Measurements from ENCODE around the gene ARHGAP40.
A peak's percentile ranks its signal among the peaks of the same experiment; 100 is the strongest.

Gene ARHGAP40

DNA sequence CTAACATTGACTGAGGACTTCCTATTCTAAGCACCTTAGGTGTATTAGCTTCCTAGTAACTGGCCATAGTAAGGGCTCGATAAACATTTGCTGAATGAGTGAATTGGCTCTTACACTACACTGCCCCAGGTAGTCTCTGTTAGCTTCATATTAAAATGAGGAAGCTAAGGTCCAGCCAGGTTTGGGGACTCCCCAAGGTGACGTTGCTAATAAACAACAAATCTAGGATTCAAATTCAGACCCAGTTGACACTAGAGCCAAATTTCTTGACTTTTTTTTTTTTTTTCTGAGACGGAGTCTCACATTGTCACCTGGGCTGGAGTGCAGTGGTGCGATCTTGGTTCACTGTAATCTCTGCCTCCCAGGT is 16.2 kb downstream of the ARHGAP40 start:
- no peak for DNase-seq (ENCODE audit: low spot score)

DNA sequence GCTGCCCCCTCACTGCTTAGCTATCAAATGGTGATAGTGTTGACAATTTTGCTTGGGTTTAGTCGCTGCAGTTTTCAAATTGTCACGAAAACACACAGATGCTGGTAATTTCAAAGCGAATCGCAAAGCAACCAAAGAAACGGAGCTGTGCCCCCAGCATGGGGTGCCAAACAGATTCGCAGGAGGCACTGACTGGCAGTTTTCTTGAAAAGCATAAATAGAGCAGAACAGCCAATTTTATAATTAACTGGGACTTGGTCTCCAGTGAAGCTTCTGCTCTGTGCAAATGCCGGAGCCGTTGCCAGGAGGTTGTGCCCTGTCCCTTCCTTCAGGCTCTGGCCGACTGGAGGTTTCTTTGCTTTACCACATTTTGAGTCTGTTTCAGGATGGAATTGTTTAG is 18.8 kb downstream of the ARHGAP40 start:
- DNase-seq (ENCODE audit: low spot score): no peak

DNA sequence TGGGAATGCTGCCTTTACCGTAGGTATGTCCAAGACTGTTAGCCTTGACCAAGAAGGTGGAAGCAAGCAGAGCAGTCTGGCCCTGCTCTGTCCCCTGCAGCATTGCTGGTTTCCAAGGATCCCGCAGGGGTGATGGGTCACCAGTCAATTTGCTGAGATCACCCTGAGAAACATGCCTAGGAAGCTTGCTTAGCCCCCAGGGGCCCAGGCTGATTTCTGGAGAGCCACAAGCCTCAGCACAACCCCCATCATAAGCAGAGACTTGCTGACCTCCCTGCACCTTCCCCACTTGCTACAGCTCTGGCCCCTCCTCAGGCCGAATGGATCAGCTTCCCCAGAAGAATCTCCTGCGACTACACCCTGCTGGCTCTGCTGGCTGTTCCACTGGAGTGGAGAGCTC is 21.5 kb downstream of the ARHGAP40 start:
- no peak for DNase-seq (ENCODE audit: low spot score)

DNA sequence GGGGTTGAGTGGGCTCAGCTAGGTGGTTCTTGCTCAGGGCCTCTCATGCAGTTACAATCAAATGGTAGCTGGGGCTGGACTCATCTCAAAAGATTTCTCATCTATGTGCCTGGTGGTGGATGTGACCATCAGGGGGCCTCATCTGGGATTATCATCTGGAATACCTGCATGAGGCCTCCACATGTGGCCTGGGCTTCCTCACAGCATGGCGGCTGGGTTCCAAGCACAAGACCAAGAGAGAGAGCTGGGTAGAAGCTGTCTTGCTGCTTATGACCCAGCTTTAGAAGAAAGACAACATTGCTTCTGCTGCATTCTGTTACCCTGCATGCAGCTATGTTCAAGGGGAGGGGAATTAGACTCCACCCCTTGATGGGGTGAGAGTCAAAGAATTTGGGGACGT is 22.5 kb downstream of the ARHGAP40 start:
- DNase-seq (ENCODE audit: low spot score): no peak

DNA sequence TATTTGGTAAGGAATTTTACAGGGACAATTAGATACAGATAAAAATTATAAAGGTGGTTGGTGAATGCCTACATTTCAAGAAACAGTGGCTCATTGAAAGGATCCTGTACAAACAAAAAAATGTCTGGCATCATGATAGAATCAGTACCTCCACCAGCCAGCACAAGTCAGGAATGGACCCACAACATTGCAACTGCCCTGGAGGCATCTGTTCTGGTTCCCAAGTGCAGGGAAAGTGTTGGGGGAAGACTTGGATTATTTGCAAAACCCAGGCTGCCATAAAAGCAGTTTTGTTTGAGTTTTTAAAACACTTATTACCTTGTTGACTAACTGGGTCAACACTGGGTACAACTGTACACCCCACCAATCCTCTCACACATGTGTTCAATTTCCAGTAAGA is 24.3 kb downstream of the ARHGAP40 start:
- no peak for DNase-seq (ENCODE audit: low spot score)

DNA sequence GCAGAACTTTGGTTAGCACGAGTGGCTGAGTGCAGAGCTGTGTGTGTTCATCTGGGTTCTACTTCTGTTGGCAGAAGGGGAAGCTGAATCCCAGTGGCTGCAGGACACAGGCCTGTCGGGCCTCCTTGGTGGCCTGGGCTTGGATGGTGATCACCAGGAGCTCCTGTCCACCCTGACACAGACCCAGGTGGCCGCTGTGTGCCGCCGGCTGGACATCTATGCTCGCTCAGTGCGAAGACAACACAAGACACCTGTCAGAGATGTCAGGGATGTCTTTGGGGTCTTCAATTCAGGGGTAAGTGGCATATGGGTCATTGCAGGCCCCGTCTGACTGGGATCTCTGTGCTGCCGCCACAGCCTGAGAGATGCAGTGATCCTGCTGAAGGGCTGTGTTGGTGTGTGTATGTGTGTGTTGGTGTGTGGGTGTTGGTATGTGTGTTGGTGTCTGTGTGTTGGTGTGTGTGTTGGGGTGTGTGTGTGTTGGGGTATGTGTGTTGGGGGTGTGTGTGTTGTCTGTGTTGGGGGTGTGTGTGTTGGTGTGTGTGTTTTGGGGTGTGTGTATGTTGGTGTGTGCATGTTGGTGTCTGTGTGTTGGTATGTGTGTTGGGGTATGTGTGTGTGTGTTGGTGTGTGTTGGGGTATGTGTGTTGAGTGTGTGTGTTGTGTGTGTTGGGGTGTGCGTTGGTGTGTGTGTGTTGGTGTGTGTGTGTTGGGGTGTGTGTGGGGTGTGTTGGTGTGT is 25.5 kb downstream of the ARHGAP40 start:
- DNase-seq (ENCODE audit: low spot score): no peak

DNA sequence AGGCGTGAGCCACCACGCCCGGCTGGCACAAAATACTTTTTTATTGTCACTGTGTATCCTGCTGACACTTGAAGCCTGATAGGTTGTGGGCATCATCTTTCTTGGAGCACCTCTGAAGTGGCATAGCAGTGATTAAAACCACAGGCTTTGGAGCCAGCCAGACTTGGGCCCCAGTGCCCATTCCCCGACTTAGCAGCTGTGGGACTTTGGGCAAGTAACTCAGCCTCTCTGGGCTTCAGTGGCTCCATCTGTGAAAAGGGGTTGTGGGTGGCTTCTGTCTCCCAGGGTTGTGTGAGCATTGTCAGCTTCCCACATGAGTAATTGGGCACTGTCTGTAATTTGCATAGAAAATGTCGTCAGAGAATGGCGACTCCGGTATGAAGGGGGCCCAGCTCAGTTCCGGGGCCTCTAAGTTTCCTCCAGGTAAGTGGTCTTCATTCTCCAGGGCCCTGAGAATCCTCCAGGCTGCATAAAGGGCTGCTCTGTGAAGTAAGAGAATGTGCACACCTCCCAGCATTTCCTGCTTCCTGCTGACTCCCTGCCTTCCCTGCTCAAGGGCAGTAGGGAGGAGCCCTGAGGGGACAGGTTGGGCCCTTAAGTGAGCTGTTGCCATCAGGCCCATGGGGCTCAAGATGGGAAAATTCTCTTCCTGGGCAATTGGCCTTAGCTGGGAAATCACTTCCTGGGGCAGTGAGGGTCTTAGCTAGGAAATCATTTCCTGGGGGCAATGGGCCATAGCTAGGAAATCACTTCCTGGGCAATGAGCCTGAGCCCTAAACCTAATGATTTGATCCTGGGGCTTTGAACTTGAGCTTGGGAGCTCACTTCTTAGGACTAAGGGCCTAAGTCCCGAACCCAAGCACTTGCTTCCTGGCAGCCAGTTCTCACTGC is 27.2 kb downstream of the ARHGAP40 start:
- no peak for DNase-seq (ENCODE audit: low spot score)

DNA sequence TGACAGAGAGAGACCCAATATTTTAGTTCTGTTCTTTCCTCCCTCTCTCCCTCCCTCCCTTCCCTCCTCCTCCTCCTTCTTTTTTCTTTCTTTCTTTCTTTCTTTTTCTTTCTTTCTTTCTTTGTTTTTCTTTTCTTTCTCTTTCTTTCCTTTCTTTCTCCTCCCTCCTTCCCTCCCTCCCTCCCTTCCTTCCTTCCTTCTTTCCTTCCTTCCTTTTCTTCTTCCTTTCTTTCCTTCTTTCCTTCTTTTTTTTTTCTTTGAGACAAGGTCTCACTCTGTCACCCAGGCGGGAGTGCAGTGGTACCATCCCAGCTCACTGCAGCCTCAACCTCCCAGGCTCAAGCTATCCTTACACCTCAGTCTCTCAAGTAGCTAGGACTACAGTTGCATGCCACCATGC is 28.4 kb downstream of the ARHGAP40 start:
- DNase-seq (ENCODE audit: low spot score): no peak

DNA sequence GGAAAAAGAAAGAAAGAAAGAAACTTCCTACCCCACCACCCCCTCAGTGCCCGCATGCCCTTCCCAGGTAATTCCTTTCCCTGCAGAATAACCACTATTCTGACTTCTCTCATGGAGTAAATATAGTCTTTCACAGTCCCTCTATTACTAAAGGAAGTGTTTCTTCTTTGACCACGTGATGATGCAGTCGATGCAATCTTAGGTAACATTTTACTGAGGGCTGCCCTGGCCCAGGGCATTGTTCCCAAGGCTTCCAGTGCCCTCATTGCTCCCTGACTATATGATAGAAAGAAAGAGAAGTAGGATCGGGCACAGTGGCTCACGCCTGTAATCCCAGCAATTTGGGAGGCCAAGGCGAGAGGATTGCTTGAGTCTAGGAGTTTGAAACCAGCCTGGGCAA is 29.1 kb downstream of the ARHGAP40 start:
- DNase-seq (ENCODE audit: low spot score): no peak

DNA sequence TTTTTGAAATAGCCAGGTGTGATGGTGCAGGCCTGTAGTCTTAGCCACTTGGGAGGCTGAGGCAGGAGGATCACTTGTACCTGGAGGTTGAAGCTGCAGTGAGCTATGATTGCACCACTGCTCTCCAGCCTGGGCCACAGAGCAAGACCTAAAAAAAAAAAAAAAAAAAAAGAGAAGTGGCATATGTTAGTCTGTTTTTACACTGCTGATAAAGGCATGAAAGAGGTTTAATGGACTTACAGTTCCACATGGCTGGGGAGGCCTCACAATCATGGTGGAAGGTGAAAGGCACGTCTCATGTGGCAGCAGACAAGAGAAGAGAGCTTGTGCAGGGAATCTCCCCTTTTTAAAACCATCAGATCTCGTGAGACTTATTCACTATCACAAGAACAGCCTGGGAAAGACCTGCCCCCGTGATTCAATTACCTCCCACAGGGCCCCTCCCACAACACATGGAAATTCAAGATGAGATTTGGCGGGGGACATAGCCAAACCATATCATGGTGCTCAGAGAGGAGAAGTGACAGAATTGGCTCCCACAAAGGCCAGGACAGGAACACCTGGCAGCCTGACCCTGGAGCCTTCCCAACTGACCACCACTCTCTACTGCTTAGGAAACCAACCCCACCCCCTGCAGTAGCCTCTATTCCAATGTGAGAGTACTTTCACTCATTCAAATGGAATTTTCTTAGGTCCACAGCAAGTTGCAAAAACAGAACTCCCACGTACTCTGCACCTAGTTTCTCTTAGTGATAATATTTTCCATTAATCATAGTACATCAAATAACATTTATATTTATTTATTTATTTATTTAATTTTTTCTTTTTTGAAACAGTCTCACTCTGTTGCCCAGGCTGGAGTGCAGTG is 29.8 kb downstream of the ARHGAP40 start:
- DNase-seq (ENCODE audit: low spot score): no peak

DNA sequence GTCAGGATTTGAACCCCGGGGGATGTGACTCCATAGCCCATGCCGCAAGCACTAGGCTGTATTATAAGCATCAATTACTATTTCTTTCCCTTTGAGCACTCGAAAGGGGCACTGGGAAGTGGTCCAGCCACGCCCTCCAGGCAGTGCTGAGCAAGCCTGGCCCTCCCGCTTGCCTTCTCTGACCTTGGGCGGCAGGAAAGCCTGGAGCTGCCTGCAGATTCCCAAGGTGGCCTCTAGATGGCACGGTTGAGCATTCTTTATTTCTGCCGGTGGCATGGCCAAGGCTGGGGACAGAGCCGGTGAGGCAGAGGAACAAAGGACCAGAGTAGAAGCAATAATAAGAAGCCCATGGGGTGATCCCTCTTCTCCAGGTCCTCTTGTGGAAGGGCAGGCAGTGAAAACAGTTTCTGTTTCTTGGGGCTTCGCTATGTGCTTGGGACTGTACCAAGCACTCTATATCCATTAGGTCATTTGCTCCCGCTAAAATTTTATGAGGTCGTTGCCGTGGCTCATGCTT is 32.0 kb downstream of the ARHGAP40 start:
- DNase-seq (ENCODE audit: low spot score): peak; percentile 14

DNA sequence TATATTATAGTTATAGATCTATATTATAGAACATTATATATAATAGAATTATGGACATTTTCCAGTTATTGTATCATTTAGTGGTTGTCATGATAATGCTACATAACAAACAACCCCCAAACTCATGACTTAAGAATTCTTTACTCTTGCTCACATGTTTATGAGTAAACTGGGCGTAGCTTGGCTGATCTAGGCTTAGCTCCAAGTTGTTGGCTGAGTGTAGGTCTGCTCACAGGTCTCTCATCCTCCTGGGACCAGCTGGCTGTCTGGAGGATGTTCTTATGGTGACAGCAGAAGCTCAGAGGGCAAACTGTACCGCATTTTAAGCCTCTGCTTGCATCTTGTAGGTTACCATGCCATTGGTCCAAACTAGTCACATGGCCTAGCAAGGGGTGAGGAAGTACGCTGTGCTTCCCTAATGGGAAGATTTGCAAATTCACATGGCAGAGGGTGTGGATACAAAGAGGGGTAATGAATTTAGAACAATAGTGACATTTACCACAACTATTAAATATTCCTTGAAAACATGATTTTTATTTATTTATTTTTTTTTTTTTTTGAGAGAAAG is 34.2 kb downstream of the ARHGAP40 start:
- DNase-seq (ENCODE audit: low spot score): no peak

DNA sequence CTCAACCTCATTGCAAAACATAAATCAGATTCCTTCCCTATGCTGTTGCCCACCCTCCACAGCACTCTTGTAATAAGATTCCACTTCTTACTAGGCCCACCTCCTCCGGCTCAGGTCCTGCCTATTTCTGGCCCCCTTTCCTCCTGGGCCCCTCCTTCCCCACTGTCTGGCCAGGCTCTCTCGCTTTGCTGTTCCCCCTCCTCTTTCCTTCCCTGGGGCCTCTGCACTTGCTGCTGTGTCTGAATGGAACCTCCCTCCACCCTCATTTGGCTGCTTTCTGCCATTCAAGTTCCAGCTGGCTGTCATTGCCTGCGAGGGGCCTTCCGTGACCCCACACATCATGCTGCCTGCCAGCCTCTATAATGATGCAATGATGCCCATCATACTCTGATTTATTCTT is 38.9 kb downstream of the ARHGAP40 start:
- no peak for DNase-seq (ENCODE audit: low spot score)

DNA sequence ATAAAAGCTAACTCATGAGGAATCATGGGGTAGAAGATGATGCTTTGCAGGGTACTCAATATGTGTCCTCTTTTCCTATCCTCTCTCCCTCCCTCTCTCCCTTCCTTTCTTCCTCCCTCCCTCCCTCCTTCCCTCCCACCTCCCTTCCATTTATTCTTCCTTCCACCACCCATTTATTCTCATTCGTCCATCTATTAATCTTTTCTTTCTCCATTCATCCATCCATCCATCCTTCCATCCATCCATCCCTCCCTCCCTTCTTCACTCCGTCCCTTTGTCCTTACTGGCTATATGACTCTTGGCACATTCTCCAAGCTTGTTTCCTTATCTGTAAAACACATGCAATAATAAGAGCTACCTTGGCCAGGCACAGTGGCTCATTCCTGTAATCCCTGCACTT is 40.9 kb downstream of the ARHGAP40 start:
- no peak for DNase-seq (ENCODE audit: low spot score)

DNA sequence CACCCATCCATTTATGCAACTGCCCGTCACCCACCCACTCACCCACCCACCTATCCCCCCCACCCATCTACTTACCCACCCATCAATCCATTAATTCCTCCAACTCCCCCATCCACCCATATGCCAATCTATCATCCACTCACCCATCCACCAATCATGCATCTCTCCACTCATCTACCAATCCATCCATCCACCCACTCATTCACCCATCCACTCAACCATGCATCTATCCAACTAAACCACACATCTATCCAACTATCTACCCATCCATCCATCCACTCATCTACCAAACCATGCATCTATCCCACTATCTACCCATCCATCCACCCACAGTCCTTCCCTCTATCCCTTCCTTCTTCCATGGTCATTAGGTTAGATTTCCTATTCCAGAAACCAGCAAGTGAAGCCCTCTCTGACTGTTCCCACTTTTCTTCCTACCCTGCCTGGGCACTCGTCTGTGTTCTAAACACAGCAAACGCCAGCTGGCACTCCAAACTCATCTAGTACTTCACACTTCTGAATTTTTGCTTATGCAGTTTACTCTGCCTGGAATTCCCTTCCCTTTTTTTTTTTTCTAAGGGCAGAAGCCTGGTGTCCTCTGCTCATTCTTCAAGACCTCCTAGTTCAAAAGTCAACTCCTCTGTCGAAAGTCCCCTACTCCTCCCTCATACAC is 43.1 kb downstream of the ARHGAP40 start:
- no peak for DNase-seq (ENCODE audit: low spot score)

DNA sequence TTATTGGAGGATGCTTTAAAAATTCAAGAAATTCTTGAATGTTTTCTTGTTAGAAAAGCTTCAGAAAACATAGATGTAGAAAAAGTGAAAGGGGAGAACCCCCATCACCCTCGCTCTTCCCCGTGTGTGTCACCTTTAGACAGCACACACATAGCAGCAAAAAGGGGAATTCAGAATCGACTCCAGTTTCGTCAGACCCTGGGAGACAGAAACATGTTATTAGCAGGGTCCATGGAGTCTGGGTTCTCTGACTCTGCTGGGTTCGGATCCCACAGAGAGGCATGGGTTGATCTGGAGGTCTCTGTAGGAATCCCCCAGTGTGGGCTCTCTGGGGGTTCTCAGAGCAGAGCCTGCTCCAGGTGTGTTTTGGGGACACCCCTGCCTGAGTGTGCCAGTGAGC is 43.7 kb downstream of the ARHGAP40 start:
- DNase-seq (ENCODE audit: low spot score): no peak

DNA sequence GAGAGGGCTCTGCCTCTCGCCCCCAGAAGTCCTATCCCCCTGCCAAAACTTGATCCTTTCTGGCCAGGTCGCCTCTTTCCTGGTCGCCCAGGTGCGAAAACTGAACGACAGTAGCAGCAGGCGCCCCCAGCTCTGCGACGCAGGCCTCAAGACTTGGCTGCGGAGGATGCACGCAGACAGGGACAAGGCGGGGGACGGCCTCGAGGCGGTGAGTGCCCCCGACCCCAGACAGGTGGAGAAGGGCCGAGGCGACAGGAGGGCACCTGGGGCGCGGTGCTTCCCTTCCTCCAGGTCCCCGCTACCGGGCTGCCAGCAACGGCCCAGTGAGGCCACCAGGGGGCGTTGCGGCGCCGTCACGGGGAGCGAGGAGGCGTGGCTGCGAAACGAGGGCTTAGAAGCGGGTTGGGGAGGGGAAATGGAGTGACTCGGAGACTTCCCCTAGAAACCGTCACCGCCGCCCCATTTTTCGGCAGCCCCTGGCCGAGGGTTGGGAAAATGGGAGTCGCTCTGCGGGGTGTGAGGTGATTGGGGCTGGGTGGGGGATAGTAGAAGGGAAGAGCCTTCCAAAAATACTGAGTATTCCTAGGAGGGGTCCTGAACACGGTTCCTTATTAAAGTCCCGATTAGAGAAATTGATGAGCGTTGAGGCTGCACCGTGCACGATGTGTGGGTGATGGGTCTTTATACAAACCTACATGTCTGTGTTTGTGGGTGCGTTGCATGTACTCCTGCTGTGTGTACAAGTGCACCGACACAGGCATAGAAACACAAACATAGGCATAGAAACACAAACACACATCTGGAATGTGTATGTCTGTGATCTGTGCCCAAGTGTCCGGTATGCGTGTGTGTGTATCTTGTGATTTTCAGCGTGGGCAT is 44.6 kb downstream of the ARHGAP40 start:
- DNase-seq (ENCODE audit: low spot score): peak; percentile 54

DNA sequence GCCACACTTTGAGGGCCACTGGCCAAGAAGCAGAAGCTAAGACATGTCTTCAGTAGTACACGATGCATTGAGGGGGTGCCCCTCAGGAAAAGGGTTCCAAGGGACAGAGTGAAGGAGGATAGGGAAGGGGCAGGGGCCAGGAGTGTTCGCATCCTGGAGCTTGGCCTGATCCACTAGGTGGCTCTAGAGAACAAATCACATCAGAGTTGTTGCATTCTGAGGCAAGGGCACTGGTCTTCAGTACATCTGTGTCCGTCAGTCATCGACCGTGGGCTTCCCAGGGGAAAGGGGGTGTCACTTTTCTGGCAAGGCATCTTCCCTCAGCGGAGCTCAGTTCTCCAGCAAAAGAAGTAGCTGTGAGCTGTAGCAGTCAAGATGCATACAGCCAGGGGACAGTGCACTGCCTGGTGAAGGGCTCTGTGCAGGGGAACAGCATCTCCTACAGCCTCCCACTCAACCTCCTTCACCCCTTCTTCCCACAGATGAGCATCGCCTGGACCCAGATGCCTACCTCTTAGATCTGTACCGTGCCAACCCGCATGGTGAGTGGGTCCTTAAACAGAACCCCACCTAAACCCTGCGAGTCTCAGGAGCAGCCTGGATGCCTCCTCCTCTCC is 47.8 kb downstream of the ARHGAP40 start:
- DNase-seq (ENCODE audit: low spot score): peak; percentile 43

DNA sequence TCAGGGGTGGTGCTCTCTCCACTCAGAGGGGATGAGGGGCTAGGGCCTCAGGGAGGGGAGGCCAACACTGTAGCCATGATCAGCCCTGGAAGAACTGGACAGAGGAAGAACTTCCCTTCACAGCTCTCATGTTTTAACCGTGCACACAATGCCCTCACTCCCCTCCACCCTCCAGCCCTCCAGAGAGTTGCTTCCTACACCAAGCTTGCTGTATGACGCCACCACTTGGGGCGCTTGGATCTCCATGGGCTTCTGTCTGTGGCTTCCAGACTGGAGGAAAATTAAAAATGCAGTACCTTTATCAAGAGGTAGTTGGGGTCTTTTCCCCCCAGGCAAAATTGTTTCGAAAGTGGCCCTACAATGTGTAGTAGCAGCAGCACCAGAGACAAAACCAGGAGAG is 48.4 kb downstream of the ARHGAP40 start:
- no peak for DNase-seq (ENCODE audit: low spot score)

DNA sequence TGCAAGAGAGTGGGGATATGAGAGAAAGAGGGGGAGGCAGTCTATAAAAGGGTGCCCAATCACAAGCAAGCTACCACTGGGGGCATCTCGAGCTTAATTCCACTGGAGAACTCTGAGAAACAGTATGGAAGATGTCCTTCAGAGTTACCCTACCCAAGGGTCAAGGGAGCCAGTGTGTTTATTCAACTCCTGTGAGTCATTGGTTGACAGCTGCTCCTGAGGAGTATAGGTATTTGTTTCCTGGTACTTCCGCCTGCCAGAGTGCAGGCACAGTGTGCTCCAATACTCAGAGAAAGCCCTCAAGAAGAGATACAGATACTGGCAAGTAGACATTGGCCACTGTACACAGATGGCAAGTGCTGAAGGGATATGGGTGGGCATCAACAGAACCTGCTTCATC is 49.5 kb downstream of the ARHGAP40 start:
- no peak for DNase-seq (ENCODE audit: low spot score)

Data from globus pallidus (tissue), 1 donor.